ENCODE measurements around the gene SPECC1L.

SPECC1L gene

GRCh38 chr22:24440718-24441405 lies 170.2 kb downstream of the SPECC1L start:
- Histone ChIP-seq H3K27me3 (ENCODE audit: control insufficient read depth, insufficient read depth, low read length) (no peaks in the 10 kb centered on the region), H3K9ac (ENCODE audit: low read depth, low read length) (no peak overlapping the region), H3K27ac (ENCODE audit: low read depth, low read length) (no peak overlapping the region), H3K9me3 (ENCODE audit: control insufficient read depth, insufficient read depth, low read length) (no peaks in the 10 kb centered on the region), H3K4me1 (ENCODE audit: control insufficient read depth, insufficient read depth, low read length) (no peaks in the 10 kb centered on the region), H3K36me3 (ENCODE audit: control insufficient read depth, insufficient read depth, low read length) (no peaks in the 10 kb centered on the region), H3K4me3 (ENCODE audit: low read depth, low read length) (no peak overlapping the region)

GRCh38 chr22:24441406-24442351 lies 171.0 kb downstream of the SPECC1L start:
- no peaks in the 10 kb centered on the region for H3K9me3 ChIP-seq (ENCODE audit: control insufficient read depth, insufficient read depth, low read length)
- no peaks in the 10 kb centered on the region for H3K36me3 ChIP-seq (ENCODE audit: control insufficient read depth, insufficient read depth, low read length)
- H3K27me3 ChIP-seq (ENCODE audit: control insufficient read depth, insufficient read depth, low read length), result no peaks in the 10 kb centered on the region
- no peak overlapping the region for H3K27ac ChIP-seq (ENCODE audit: low read depth, low read length)
- no peak overlapping the region for H3K9ac ChIP-seq (ENCODE audit: low read depth, low read length)
- H3K4me3 ChIP-seq (ENCODE audit: low read depth, low read length), result no peak overlapping the region
- H3K4me1 ChIP-seq (ENCODE audit: control insufficient read depth, insufficient read depth, low read length), result no peaks in the 10 kb centered on the region

GRCh38 chr22:24442352-24442744 lies 171.7 kb downstream of the SPECC1L start:
- Histone ChIP-seq H3K4me1 (ENCODE audit: control insufficient read depth, insufficient read depth, low read length) (no peaks in the 10 kb centered on the region), H3K36me3 (ENCODE audit: control insufficient read depth, insufficient read depth, low read length) (no peaks in the 10 kb centered on the region), H3K27ac (ENCODE audit: low read depth, low read length) (no peak overlapping the region), H3K4me3 (ENCODE audit: low read depth, low read length) (no peak overlapping the region), H3K9ac (ENCODE audit: low read depth, low read length) (no peak overlapping the region), H3K9me3 (ENCODE audit: control insufficient read depth, insufficient read depth, low read length) (no peaks in the 10 kb centered on the region), H3K27me3 (ENCODE audit: control insufficient read depth, insufficient read depth, low read length) (no peaks in the 10 kb centered on the region)

- H3K4me1 ChIP-seq (ENCODE audit: control insufficient read depth, insufficient read depth, low read length), result no peaks in the 10 kb centered on the region
- H3K27ac ChIP-seq (ENCODE audit: low read depth, low read length), result no peak overlapping the region
- H3K9me3 ChIP-seq (ENCODE audit: control insufficient read depth, insufficient read depth, low read length), result no peaks in the 10 kb centered on the region
- no peak overlapping the region for H3K4me3 ChIP-seq (ENCODE audit: low read depth, low read length)
- H3K36me3 ChIP-seq (ENCODE audit: control insufficient read depth, insufficient read depth, low read length), result no peaks in the 10 kb centered on the region
- no peaks in the 10 kb centered on the region for H3K27me3 ChIP-seq (ENCODE audit: control insufficient read depth, insufficient read depth, low read length)
- no peak overlapping the region for H3K9ac ChIP-seq (ENCODE audit: low read depth, low read length)
Observed at GRCh38 chr22:24443668-24444067, 173.0 kb downstream of the SPECC1L start.

GRCh38 chr22:24444251-24444650 lies 173.6 kb downstream of the SPECC1L start:
- Histone ChIP-seq H3K27me3 (ENCODE audit: control insufficient read depth, insufficient read depth, low read length) (no peaks in the 10 kb centered on the region), H3K4me1 (ENCODE audit: control insufficient read depth, insufficient read depth, low read length) (no peaks in the 10 kb centered on the region), H3K27ac (ENCODE audit: low read depth, low read length) (no peak overlapping the region), H3K4me3 (ENCODE audit: low read depth, low read length) (no peak overlapping the region), H3K9me3 (ENCODE audit: control insufficient read depth, insufficient read depth, low read length) (no peaks in the 10 kb centered on the region), H3K36me3 (ENCODE audit: control insufficient read depth, insufficient read depth, low read length) (no peaks in the 10 kb centered on the region), H3K9ac (ENCODE audit: low read depth, low read length) (no peak overlapping the region)

- Histone ChIP-seq H3K27ac (ENCODE audit: low read depth, low read length) (no peak overlapping the region), H3K4me3 (ENCODE audit: low read depth, low read length) (no peak overlapping the region), H3K36me3 (ENCODE audit: control insufficient read depth, insufficient read depth, low read length) (no peaks in the 10 kb centered on the region), H3K9me3 (ENCODE audit: control insufficient read depth, insufficient read depth, low read length) (no peaks in the 10 kb centered on the region), H3K27me3 (ENCODE audit: control insufficient read depth, insufficient read depth, low read length) (no peaks in the 10 kb centered on the region), H3K4me1 (ENCODE audit: control insufficient read depth, insufficient read depth, low read length) (no peaks in the 10 kb centered on the region), H3K9ac (ENCODE audit: low read depth, low read length) (no peak overlapping the region)
Observed at GRCh38 chr22:24444729-24445466, 174.3 kb downstream of the SPECC1L start.

- Histone ChIP-seq H3K4me1 (ENCODE audit: control insufficient read depth, insufficient read depth, low read length) (peaks cover 2% of the 10 kb centered on the region; the same call in 1 of the 2 replicates), H3K9ac (ENCODE audit: low read depth, low read length) (no peak overlapping the region), H3K27me3 (ENCODE audit: control insufficient read depth, insufficient read depth, low read length) (no peaks in the 10 kb centered on the region), H3K27ac (ENCODE audit: low read depth, low read length) (no peak overlapping the region), H3K36me3 (ENCODE audit: control insufficient read depth, insufficient read depth, low read length) (no peaks in the 10 kb centered on the region), H3K4me3 (ENCODE audit: low read depth, low read length) (no peak overlapping the region), H3K9me3 (ENCODE audit: control insufficient read depth, insufficient read depth, low read length) (no peaks in the 10 kb centered on the region)
Observed at GRCh38 chr22:24445481-24446259, 175.0 kb downstream of the SPECC1L start.

GRCh38 chr22:24446260-24446611 lies 175.6 kb downstream of the SPECC1L start:
- no peaks in the 10 kb centered on the region for H3K27me3 ChIP-seq (ENCODE audit: control insufficient read depth, insufficient read depth, low read length)
- H3K4me1 ChIP-seq (ENCODE audit: control insufficient read depth, insufficient read depth, low read length), result peaks cover 5% of the 10 kb centered on the region; the same call in 1 of the 2 replicates
- no peaks in the 10 kb centered on the region for H3K36me3 ChIP-seq (ENCODE audit: control insufficient read depth, insufficient read depth, low read length)

GRCh38 chr22:24450610-24451009 lies 180.0 kb downstream of the SPECC1L start:
- Histone ChIP-seq H3K4me1 (ENCODE audit: control insufficient read depth, insufficient read depth, low read length) (peaks cover 5% of the 10 kb centered on the region; the same call in 1 of the 2 replicates), H3K4me3 (ENCODE audit: low read depth, low read length) (no peak overlapping the region), H3K36me3 (ENCODE audit: control insufficient read depth, insufficient read depth, low read length) (no peaks in the 10 kb centered on the region), H3K27ac (ENCODE audit: low read depth, low read length) (no peak overlapping the region), H3K9me3 (ENCODE audit: control insufficient read depth, insufficient read depth, low read length) (no peaks in the 10 kb centered on the region), H3K9ac (ENCODE audit: low read depth, low read length) (no peak overlapping the region), H3K27me3 (ENCODE audit: control insufficient read depth, insufficient read depth, low read length) (no peaks in the 10 kb centered on the region)

More at GRCh38 chr22:24446260-24446611, 175.6 kb downstream of the SPECC1L start:
- Histone ChIP-seq H3K27ac (ENCODE audit: low read depth, low read length) (no peak overlapping the region), H3K9me3 (ENCODE audit: control insufficient read depth, insufficient read depth, low read length) (no peaks in the 10 kb centered on the region), H3K9ac (ENCODE audit: low read depth, low read length) (no peak overlapping the region), H3K4me3 (ENCODE audit: low read depth, low read length) (no peak overlapping the region)

GRCh38 chr22:24451162-24451561 lies 180.5 kb downstream of the SPECC1L start:
- Histone ChIP-seq H3K27ac (ENCODE audit: low read depth, low read length) (no peak overlapping the region), H3K9ac (ENCODE audit: low read depth, low read length) (no peak overlapping the region), H3K9me3 (ENCODE audit: control insufficient read depth, insufficient read depth, low read length) (no peaks in the 10 kb centered on the region), H3K4me3 (ENCODE audit: low read depth, low read length) (no peak overlapping the region), H3K4me1 (ENCODE audit: control insufficient read depth, insufficient read depth, low read length) (peaks cover 5% of the 10 kb centered on the region; the same call in 1 of the 2 replicates), H3K27me3 (ENCODE audit: control insufficient read depth, insufficient read depth, low read length) (no peaks in the 10 kb centered on the region), H3K36me3 (ENCODE audit: control insufficient read depth, insufficient read depth, low read length) (no peaks in the 10 kb centered on the region)
